Measurements from ENCODE around the gene CFD. TPM values are rescaled to one million over a fixed set of nuclear protein-coding genes. Genes with fewer than 3 reads are reported as not detected.
"Not testable (repeated sequence)": the region's sequence is repeated elsewhere in the genome, so short reads cannot be mapped to it uniquely, and the experiment has no call there.

Gene CFD
- total RNA-seq, 1 experiment from 2014 or later, result 1.7 TPM

GRCh38 chr19:888581-889385 lies 29.3 kb downstream of the CFD start:
- no peaks in the 10 kb centered on the region for H3K9me3 Mint-ChIP-seq
- TF ChIP-seq GABPB1 (CRISPR knock-in tag; IDR thresholded peaks at IDR 0.05) (no peak), CDX4 (CRISPR knock-in tag; IDR thresholded peaks at IDR 0.05; ENCODE audit: borderline replicate concordance) (no peak), CREB1 (CRISPR knock-in tag; IDR thresholded peaks at IDR 0.05) (no peak), ATF3 (CRISPR knock-in tag; conservative IDR thresholded peaks at IDR 0.05) (no peak), ZNF532 (CRISPR knock-in tag; IDR thresholded peaks at IDR 0.05; ENCODE audit: borderline replicate concordance) (no peak), ESRRA (CRISPR knock-in tag; IDR thresholded peaks at IDR 0.05; ENCODE audit: borderline replicate concordance) (no peak), HMGA2 (CRISPR knock-in tag; IDR thresholded peaks at IDR 0.05) (no peak), KAT7 (CRISPR knock-in tag; IDR thresholded peaks at IDR 0.05; ENCODE audit: borderline replicate concordance) (no peak)
- H3K36me3 Mint-ChIP-seq, result no peaks in the 10 kb centered on the region; the same call in 1 of the 2 replicates
- DNase-seq (ENCODE audit: low spot score) (no peak), ATAC-seq (no peak)
- peaks cover 3% of the 10 kb centered on the region; the same call in 1 of the 2 replicates for H3K27me3 Mint-ChIP-seq (ENCODE audit: low read depth)
- no peaks in the 10 kb centered on the region for H3K4me1 Mint-ChIP-seq
- ChIA-PET POLR2A (no interaction called here), CTCF (interaction anchor here (0.6 kb wide), 1 partner anchor 107 kb away, joined by 5 read pairs; no protein-coding TSS in a partner anchor)
- no peak overlapping the region for H3K4me3 Mint-ChIP-seq
- no peak overlapping the region for H3K27ac Mint-ChIP-seq

GRCh38 chr19:889662-890295 lies 30.3 kb downstream of the CFD start:
- Mint-ChIP-seq H3K27ac (no peak overlapping the region), H3K9me3 (no peaks in the 10 kb centered on the region), H3K4me1 (no peaks in the 10 kb centered on the region), H3K36me3 (no peaks in the 10 kb centered on the region; the same call in 1 of the 2 replicates), H3K27me3 (ENCODE audit: low read depth) (peaks cover 3% of the 10 kb centered on the region; the same call in 1 of the 2 replicates), H3K4me3 (no peak overlapping the region)
- ChIA-PET POLR2A (no interaction called here), CTCF (no interaction called here)
- ATAC-seq (no peak), DNase-seq (ENCODE audit: low spot score) (no peak)
- no peak for TF ChIP-seq GABPB1 (CRISPR knock-in tag; IDR thresholded peaks at IDR 0.05)
- no peak for TF ChIP-seq NFATC4 (CRISPR knock-in tag; IDR thresholded peaks at IDR 0.05)
- no peak for TF ChIP-seq RELA (CRISPR knock-in tag; IDR thresholded peaks at IDR 0.05; ENCODE audit: borderline replicate concordance)
- TF ChIP-seq JAZF1 (CRISPR knock-in tag; IDR thresholded peaks at IDR 0.05), result no peak
- no peak for TF ChIP-seq MYBL2 (CRISPR knock-in tag; IDR thresholded peaks at IDR 0.05)
- TF ChIP-seq OVOL2 (CRISPR knock-in tag; IDR thresholded peaks at IDR 0.05; ENCODE audit: borderline replicate concordance), result no peak

GRCh38 chr19:890831-891230 lies 31.4 kb downstream of the CFD start:
- TF ChIP-seq ATF3 (CRISPR knock-in tag; conservative IDR thresholded peaks at IDR 0.05), result no peak
- no peak for TF ChIP-seq TEAD4 (CRISPR knock-in tag; IDR thresholded peaks at IDR 0.05)
- no peak for TF ChIP-seq FOXJ3 (CRISPR knock-in tag; IDR thresholded peaks at IDR 0.05; ENCODE audit: borderline replicate concordance)
- ATAC-seq (no peak), DNase-seq (ENCODE audit: low spot score) (no peak)
- CTCF ChIA-PET, result no interaction called here
- peak overlapping the region; percentile 49 for H3K4me3 Mint-ChIP-seq
- H3K4me1 Mint-ChIP-seq, result no peaks in the 10 kb centered on the region
- H3K9me3 Mint-ChIP-seq, result no peaks in the 10 kb centered on the region
- H3K27me3 Mint-ChIP-seq (ENCODE audit: low read depth), result peaks cover 3% of the 10 kb centered on the region; the same call in 1 of the 2 replicates
- POLR2A ChIA-PET, result no interaction called here
- H3K36me3 Mint-ChIP-seq, result no peaks in the 10 kb centered on the region; the same call in 1 of the 2 replicates
- H3K27ac Mint-ChIP-seq, result peak overlapping the region; percentile 76; the same call in 1 of the 2 replicates

- peak overlapping the region; percentile 72 for H3K4me3 Mint-ChIP-seq
- H3K36me3 Mint-ChIP-seq; H3K27me3 Mint-ChIP-seq (ENCODE audit: low read depth); H3K27ac Mint-ChIP-seq; ATAC-seq; POLR2A ChIA-PET; H3K4me1 Mint-ChIP-seq; DNase-seq (ENCODE audit: low spot score); H3K9me3 Mint-ChIP-seq: not testable (repeated sequence)
- CTCF ChIA-PET, result interaction anchor here (2.3 kb wide), 1 partner anchor 28 kb away, joined by 8 read pairs; no protein-coding TSS in a partner anchor
These were observed 32.1 kb downstream of the CFD start for GRCh38 chr19:891421-892200.

Data from WTC11 (cell line).